ENCODE data around the gene TM7SF3. TPM values are rescaled to one million over a fixed set of nuclear protein-coding genes. Genes with fewer than 3 reads are reported as not detected.
A peak's percentile ranks its signal among the peaks of the same experiment; 100 is the strongest.

TM7SF3 gene
- total RNA-seq, 3 donors from 2014 or later: 40.2 to 60.0 (median 56.1) TPM

GRCh38 chr12:27013611-27014084, 536 bp downstream of the TM7SF3 start:
- peak overlapping the region; percentile 94 to 96 for H3K27ac ChIP-seq
- H3K4me1 ChIP-seq: peaks cover 0 to 3% of the 10 kb centered on the region in 2 donors
- H3K9me3 ChIP-seq: no peaks in the 10 kb centered on the region
- no peaks in the 10 kb centered on the region for H3K27me3 ChIP-seq
- intact Hi-C loops (cut with DNase I; ENCODE audit: low total_unique reads): no loop called here
- TF ChIP-seq CTCF (IDR thresholded peaks at IDR 0.05) (no peak), POLR2A (IDR thresholded peaks at IDR 0.05) (no peak), POLR2AphosphoS5 (IDR thresholded peaks at IDR 0.05) (no peak)
- no peaks in the 10 kb centered on the region for H3K36me3 ChIP-seq
- no peak for DNase-seq (ENCODE audit: low spot score in 2 of 2)
- peak overlapping the region; percentile 87 to 89 (median 88) for H3K4me3 ChIP-seq

- no peak for DNase-seq (ENCODE audit: low spot score in 2 of 2)
- Histone ChIP-seq H3K36me3 (no peaks in the 10 kb centered on the region), H3K4me1 (peaks cover 0 to 3% of the 10 kb centered on the region in 2 donors), H3K27me3 (no peaks in the 10 kb centered on the region), H3K9me3 (no peaks in the 10 kb centered on the region), H3K4me3 (peak overlapping the region in 2 of 3 donors; percentile 87 to 89), H3K27ac (peak overlapping the region in 1 of 2 donors; percentile 96)
- intact Hi-C loops (cut with DNase I; ENCODE audit: low total_unique reads): no loop called here
- no peak for TF ChIP-seq CTCF (IDR thresholded peaks at IDR 0.05)
- no peak for TF ChIP-seq POLR2AphosphoS5 (IDR thresholded peaks at IDR 0.05)
- no peak for TF ChIP-seq POLR2A (IDR thresholded peaks at IDR 0.05)
These were observed 1.3 kb downstream of the TM7SF3 start for GRCh38 chr12:27012982-27013255.

- TF ChIP-seq CTCF (IDR thresholded peaks at IDR 0.05): no peak
- TF ChIP-seq POLR2A (IDR thresholded peaks at IDR 0.05): no peak
- no peak for TF ChIP-seq POLR2AphosphoS5 (IDR thresholded peaks at IDR 0.05)
- H3K4me3 ChIP-seq: peak overlapping the region in 2 of 3 donors; percentile 20 to 89
- H3K27ac ChIP-seq: no peak overlapping the region
- no peak for DNase-seq (ENCODE audit: low spot score in 2 of 2)
- intact Hi-C loops (cut with DNase I; ENCODE audit: low total_unique reads): no loop called here
- H3K9me3 ChIP-seq: no peaks in the 10 kb centered on the region
- no peaks in the 10 kb centered on the region for H3K27me3 ChIP-seq
- no peaks in the 10 kb centered on the region for H3K36me3 ChIP-seq
- H3K4me1 ChIP-seq: peaks cover 0 to 3% of the 10 kb centered on the region in 2 donors
These were observed 1.8 kb downstream of the TM7SF3 start for GRCh38 chr12:27012239-27012981.

- Histone ChIP-seq H3K36me3 (no peaks in the 10 kb centered on the region), H3K4me3 (no peak overlapping the region), H3K4me1 (peaks cover 0 to 3% of the 10 kb centered on the region in 2 donors), H3K27me3 (no peaks in the 10 kb centered on the region), H3K27ac (no peak overlapping the region), H3K9me3 (no peaks in the 10 kb centered on the region)
- TF ChIP-seq CTCF (IDR thresholded peaks at IDR 0.05) (no peak), POLR2AphosphoS5 (IDR thresholded peaks at IDR 0.05) (no peak), POLR2A (IDR thresholded peaks at IDR 0.05) (no peak)
- intact Hi-C loops (cut with DNase I; ENCODE audit: low total_unique reads): no loop called here
- DNase-seq (ENCODE audit: low spot score in 2 of 2): no peak
These were observed 4.3 kb downstream of the TM7SF3 start for GRCh38 chr12:27009881-27010301.

- H3K27ac ChIP-seq: no peak overlapping the region
- H3K27me3 ChIP-seq: no peaks in the 10 kb centered on the region
- DNase-seq (ENCODE audit: low spot score in 2 of 2): no peak
- TF ChIP-seq POLR2A (IDR thresholded peaks at IDR 0.05) (no peak), CTCF (IDR thresholded peaks at IDR 0.05) (no peak)
- peaks cover 0 to 3% of the 10 kb centered on the region in 2 donors for H3K4me1 ChIP-seq
- H3K4me3 ChIP-seq: no peak overlapping the region
- H3K9me3 ChIP-seq: no peaks in the 10 kb centered on the region
- intact Hi-C loops (cut with DNase I; ENCODE audit: low total_unique reads): no loop called here
- H3K36me3 ChIP-seq: no peaks in the 10 kb centered on the region
These were observed 6.1 kb downstream of the TM7SF3 start for GRCh38 chr12:27008081-27008480.

Data from breast epithelium (tissue), 4 donors.